Measurements from ENCODE around the gene SYT12. TPM values are rescaled to one million over a fixed set of nuclear protein-coding genes. Genes with fewer than 3 reads are reported as not detected.

Gene SYT12
- polyA plus RNA-seq, 3 donors, result not detected

DNA sequence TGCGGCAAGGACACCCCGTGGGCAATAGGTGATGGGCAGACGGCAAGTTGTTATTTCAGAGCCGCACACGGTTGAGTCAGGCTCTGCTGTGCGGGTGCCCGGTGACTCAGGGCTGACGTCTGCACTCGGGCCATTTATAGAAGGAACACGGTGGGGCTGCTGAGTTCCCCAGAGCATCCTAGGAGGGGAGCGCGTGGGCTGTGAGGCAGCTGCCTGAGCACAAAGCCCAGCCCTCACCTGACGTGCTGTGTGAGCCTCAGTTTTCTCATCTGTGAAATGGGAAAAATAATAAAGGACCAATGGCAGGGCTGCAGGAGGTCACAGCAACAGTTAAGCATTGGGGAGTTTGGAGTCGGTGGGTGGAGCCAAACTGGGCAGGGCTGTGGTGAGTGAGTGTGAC, 22.4 kb downstream of the SYT12 start:
- intact Hi-C loops (cut with micrococcal nuclease), result no loop called here
- 82% methylated on average over 12 of the region's 14 CpGs for WGBS (ENCODE audit: insufficient coverage)
- Mint-ChIP-seq H3K4me1 (no peaks in the 10 kb centered on the region), H3K27ac (no peak overlapping the region), H3K36me3 (no peaks in the 10 kb centered on the region), H3K4me3 (no peak overlapping the region), H3K9me3 (peaks cover 0 to 2% (median 0%) of the 10 kb centered on the region in 7 donors), H3K27me3 (ENCODE audit: low read depth in 3 of 3) (peaks cover 10 to 12% (median 12%) of the 10 kb centered on the region in 3 donors)
- Histone ChIP-seq H3K27ac (ENCODE audit: low read depth in 1 of 2, low read length in 2 of 2) (no peak overlapping the region), H3K9me3 (replicated peaks in 1 of 2; ENCODE audit: control insufficient read depth in 1 of 2, insufficient read depth in 1 of 2, low read length in 2 of 2) (no peaks in the 10 kb centered on the region), H3K4me3 (replicated peaks in 1 of 3; ENCODE audit: low read depth in 2 of 3, low read length in 3 of 3) (no peak overlapping the region), H4K20me1 (ENCODE audit: insufficient read depth, low read length) (no peaks in the 10 kb centered on the region), H3K79me2 (ENCODE audit: insufficient read depth, low read length) (no peaks in the 10 kb centered on the region), H3K27me3 (ENCODE audit: control insufficient read depth in 2 of 2, insufficient read depth in 2 of 2, low read length in 2 of 2) (no peaks in the 10 kb centered on the region), H3K9ac (ENCODE audit: insufficient read depth, low read length, poor library complexity, severe bottlenecking) (no peak overlapping the region), H3K4me1 (ENCODE audit: control insufficient read depth in 1 of 2, insufficient read depth in 2 of 2, low read length in 2 of 2) (no peaks in the 10 kb centered on the region), H3K4me2 (replicated peaks; ENCODE audit: extremely low read depth, low read length, poor library complexity, severe bottlenecking) (no peak overlapping the region), H2AFZ (ENCODE audit: insufficient read depth, low read depth, low read length, poor library complexity, severe bottlenecking) (no peak overlapping the region), H3K36me3 (replicated peaks in 1 of 2; ENCODE audit: control insufficient read depth in 1 of 2, insufficient read depth in 2 of 2, low read length in 2 of 2) (no peaks in the 10 kb centered on the region)
- no peak for DNase-seq
- TF ChIP-seq, protein P1, sequence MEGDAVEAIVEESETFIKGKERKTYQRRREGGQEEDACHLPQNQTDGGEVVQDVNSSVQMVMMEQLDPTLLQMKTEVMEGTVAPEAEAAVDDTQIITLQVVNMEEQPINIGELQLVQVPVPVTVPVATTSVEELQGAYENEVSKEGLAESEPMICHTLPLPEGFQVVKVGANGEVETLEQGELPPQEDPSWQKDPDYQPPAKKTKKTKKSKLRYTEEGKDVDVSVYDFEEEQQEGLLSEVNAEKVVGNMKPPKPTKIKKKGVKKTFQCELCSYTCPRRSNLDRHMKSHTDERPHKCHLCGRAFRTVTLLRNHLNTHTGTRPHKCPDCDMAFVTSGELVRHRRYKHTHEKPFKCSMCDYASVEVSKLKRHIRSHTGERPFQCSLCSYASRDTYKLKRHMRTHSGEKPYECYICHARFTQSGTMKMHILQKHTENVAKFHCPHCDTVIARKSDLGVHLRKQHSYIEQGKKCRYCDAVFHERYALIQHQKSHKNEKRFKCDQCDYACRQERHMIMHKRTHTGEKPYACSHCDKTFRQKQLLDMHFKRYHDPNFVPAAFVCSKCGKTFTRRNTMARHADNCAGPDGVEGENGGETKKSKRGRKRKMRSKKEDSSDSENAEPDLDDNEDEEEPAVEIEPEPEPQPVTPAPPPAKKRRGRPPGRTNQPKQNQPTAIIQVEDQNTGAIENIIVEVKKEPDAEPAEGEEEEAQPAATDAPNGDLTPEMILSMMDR (IDR thresholded peaks at IDR 0.05), result no peak

DNA sequence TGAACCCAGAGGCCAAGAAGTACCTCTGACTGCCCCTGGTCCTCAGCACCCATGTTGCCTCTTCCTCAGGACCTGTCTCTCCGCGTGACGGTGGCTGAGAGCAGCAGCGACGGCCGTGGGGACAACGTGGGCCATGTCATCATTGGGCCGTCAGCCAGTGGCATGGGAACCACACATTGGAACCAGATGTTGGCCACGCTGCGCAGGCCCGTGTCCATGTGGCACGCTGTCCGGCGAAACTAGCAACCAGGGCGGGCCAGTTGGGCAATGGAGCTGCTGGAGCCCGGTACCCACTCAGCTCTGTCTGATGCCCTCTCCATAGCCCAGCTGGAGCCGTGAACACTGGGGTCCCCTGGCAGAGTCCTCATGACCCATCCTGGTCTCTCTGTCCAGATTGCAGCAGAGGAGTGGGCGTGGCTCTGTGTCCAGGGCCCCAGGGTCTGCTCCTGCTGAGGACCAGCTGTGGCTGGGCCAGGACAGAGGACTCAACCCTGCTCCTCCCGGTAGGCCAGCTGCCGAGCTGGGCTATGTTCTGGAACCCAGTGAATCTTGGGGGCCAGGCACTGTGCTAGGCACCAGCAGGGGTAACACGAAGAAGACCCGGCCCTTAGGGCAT, 25.7 kb downstream of the SYT12 start:
- H3K27me3 ChIP-seq (ENCODE audit: control insufficient read depth in 2 of 2, insufficient read depth in 2 of 2, low read length in 2 of 2), result no peaks in the 10 kb centered on the region
- Mint-ChIP-seq H3K9me3 (no peaks in the 10 kb centered on the region), H3K27ac (no peak overlapping the region), H3K36me3 (no peaks in the 10 kb centered on the region), H3K4me1 (no peaks in the 10 kb centered on the region), H3K27me3 (ENCODE audit: low read depth in 3 of 3) (peaks cover 9 to 17% (median 10%) of the 10 kb centered on the region in 3 donors), H3K4me3 (no peak overlapping the region)
- H3K4me3 ChIP-seq (replicated peaks in 1 of 3; ENCODE audit: low read depth in 2 of 3, low read length in 3 of 3), result no peak overlapping the region
- no peak overlapping the region for H3K9ac ChIP-seq (ENCODE audit: insufficient read depth, low read length, poor library complexity, severe bottlenecking)
- H3K27ac ChIP-seq (ENCODE audit: low read depth in 1 of 2, low read length in 2 of 2), result no peak overlapping the region
- no peaks in the 10 kb centered on the region for H4K20me1 ChIP-seq (ENCODE audit: insufficient read depth, low read length)
- H3K36me3 ChIP-seq (replicated peaks in 1 of 2; ENCODE audit: control insufficient read depth in 1 of 2, insufficient read depth in 2 of 2, low read length in 2 of 2), result no peaks in the 10 kb centered on the region
- TF ChIP-seq, protein P1 (IDR thresholded peaks at IDR 0.05), result no peak
- H3K4me1 ChIP-seq (ENCODE audit: control insufficient read depth in 1 of 2, insufficient read depth in 2 of 2, low read length in 2 of 2), result no peaks in the 10 kb centered on the region
- intact Hi-C loops (cut with micrococcal nuclease), result no loop called here
- H3K4me2 ChIP-seq (replicated peaks; ENCODE audit: extremely low read depth, low read length, poor library complexity, severe bottlenecking), result no peak overlapping the region
- no peak for DNase-seq
- WGBS (ENCODE audit: insufficient coverage), result 89% methylated on average over 22 of the region's 22 CpGs
- H2AFZ ChIP-seq (ENCODE audit: insufficient read depth, low read depth, low read length, poor library complexity, severe bottlenecking), result peak overlapping the region; percentile 53
- no peaks in the 10 kb centered on the region for H3K79me2 ChIP-seq (ENCODE audit: insufficient read depth, low read length)
- no peaks in the 10 kb centered on the region for H3K9me3 ChIP-seq (replicated peaks in 1 of 2; ENCODE audit: control insufficient read depth in 1 of 2, insufficient read depth in 1 of 2, low read length in 2 of 2)
